Fibroblast of the aortic adventitia (primary cell): ENCODE measurements around the gene TEKTIP1. TPM values are rescaled to one million over a fixed set of nuclear protein-coding genes. Genes with fewer than 3 reads are reported as not detected.

Source experiments
- DNase-seq: peaks from one replicate; pipeline ENCODE4 v3.0.0-alpha.2; 2010; ENCODE audit warnings: low read depth
- H3K4me3 ChIP-seq: 2 replicates; pipeline ENCODE4 v1.5.1; 2011; ENCODE audit warnings: low read depth, mild to moderate bottlenecking, control low read depth, low read length, moderate library complexity
- CTCF ChIP-seq: IDR thresholded peaks from 2 replicates; pipeline ENCODE4 v1.5.1; 2011; ENCODE audit warnings: mild to moderate bottlenecking, low read length, control low read depth, inconsistent platforms; ENCODE audit not compliant: insufficient read depth
- total RNA-seq: library from RNA; depleted of rRNA; stranded (reverse); fragments of >200 nt; gene quantifications from 2 replicates; pipeline ENCODE4 v1.2.3, GENCODE V29; 2012; ENCODE audit warnings: low replicate concordance

Gene TEKTIP1
- total RNA-seq, result not detected in 2 replicates

- DNase-seq, result no peak
- no peak for TF ChIP-seq CTCF
Measured at GRCh38 chr19:3538965-3539755, at the start of gene TEKTIP1. TSS of gene TEKTIP1 (plus strand) at chr19:3539174. CDS start at chr19:3539178, 4 bp downstream.

GRCh38 chr19:3491396-3492119, 47.4 kb upstream of the TEKTIP1 start:
- no peak for DNase-seq
- TF ChIP-seq CTCF, result no peak
- H3K4me3 ChIP-seq, result no peak overlapping the region

More at GRCh38 chr19:3538965-3539755, at the start of gene TEKTIP1:
- H3K4me3 ChIP-seq, result no peak within 1 kb of the TSS

- DNase-seq, result no peak
- H3K4me3 ChIP-seq, result no peak overlapping the region
- TF ChIP-seq CTCF, result no peak
Measured at GRCh38 chr19:3492131-3492839, 46.7 kb upstream of the TEKTIP1 start.

GRCh38 chr19:3492919-3493318, 46.1 kb upstream of the TEKTIP1 start:
- DNase-seq, result no peak
- no peak for TF ChIP-seq CTCF
- no peak overlapping the region for H3K4me3 ChIP-seq

- TF ChIP-seq CTCF, result no peak
- no peak for DNase-seq
- H3K4me3 ChIP-seq, result no peak overlapping the region
Measured at GRCh38 chr19:3493651-3494050, 45.3 kb upstream of the TEKTIP1 start.

GRCh38 chr19:3494051-3494450, 44.9 kb upstream of the TEKTIP1 start:
- no peak for TF ChIP-seq CTCF
- no peak overlapping the region for H3K4me3 ChIP-seq
- DNase-seq, result no peak
